MM.1S (cell line): Measurements from ENCODE around the gene TCF12.

Source experiments
- CTCF ChIP-seq: fragments of 300-600 bp; sonication (generic); IDR thresholded peaks from 2 replicates; pipeline ENCODE4 v1.5.1; 2016; ENCODE audit warnings: antibody characterized with exemption, low read length, mixed read lengths
- EZH2 ChIP-seq: fragments of 300-600 bp; sonication (generic); optimal IDR thresholded peaks from 2 replicates; pipeline ENCODE3; 2017; ENCODE audit warnings: low read depth, mild to moderate bottlenecking, antibody characterized with exemption, low read length, mixed read lengths

- TF ChIP-seq CTCF (no peak), EZH2 (no peak)
These were observed 254.5 kb downstream of the TCF12 start for GRCh38 chr15:57172925-57173324.
